NCI-H128 (cell line): ENCODE data around the gene CDC123.
"Not testable (repeated sequence)": the region's sequence is repeated elsewhere in the genome, so short reads cannot be mapped to it uniquely, and the experiment has no call there.

Experiments
- DNase-seq: peaks from one replicate; lab custom pipeline; 2025; ENCODE audit not compliant: unreplicated experiment; lab: John Stamatoyannopoulos, UW

The CDC123 gene

GRCh38 chr10:12234687-12235086, 38.7 kb downstream of the CDC123 start:
- DNase-seq: not testable (repeated sequence)

DNA sequence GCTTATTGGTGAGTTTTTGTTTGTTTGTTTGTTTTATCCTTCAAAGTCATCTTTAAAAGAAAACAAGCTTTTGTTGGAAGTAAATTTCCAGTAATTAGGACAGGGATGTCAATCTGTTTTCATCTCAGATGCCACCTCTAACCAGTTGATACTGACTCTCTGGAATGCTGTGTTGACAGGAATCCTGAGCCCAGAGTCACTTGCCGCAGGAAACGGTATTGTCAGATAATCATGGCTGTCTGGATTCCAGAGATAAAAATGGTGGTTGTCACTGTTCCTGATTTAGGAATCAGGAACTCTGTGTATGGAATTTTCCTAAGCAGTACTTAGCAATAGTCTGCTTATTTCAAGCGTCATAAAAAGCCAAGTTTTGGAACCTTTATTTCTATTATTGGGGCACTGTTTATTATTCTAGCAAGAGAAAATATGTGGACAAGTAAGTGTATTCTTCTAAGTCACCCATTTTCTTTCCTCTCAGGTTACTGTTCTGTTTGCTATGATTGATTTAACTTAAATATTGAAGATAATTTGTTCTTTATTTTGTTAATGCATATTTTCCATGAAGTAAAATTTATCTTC, 39.2 kb downstream of the CDC123 start:
- DNase-seq: no peak

- DNase-seq: no peak
These were observed 39.8 kb downstream of the CDC123 start for GRCh38 chr10:12235796-12236195.

DNA sequence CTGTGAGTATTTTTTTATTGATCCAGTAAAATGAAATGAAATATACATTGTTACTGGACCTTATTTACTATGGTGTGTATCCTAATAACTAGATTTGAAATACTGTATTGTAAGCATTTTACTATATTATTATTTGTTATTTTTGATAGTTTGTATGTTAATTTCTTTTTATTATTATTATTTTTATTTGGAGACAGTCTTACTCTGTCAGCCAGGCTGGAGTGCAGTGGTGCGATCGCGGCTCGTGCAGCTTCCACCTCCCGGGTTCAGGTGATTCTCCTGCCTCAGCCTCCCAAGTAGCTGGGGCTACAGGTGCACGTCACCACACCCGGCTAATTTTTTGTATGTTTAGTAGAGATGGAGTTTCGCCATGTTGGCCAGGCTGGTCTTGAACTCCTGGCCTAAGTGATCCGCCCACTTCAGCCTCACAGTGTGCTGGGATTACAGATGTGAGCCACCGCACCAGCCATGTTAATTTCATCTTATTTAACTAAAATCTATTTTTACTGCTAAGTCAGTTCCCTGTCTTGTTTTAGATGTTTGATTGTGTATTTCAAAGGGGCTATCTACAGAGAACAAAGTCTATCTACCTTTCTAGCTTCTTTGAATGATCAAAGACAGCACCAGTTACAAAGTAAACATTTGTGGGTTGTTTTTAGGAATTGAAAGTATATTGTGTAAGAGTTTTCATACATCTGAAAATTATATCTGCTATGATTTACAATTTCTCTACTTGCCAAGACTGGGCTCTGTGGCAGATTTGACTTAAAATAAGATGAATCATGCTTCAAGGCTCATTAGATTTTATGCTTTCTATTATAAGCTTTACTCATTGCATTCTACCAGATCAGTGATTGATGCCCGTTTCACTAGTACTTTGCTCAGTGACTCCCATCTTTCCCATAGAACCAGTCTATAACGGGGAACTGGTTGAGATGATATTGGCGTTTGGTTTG, 41.6 kb downstream of the CDC123 start:
- no peak for DNase-seq

DNA sequence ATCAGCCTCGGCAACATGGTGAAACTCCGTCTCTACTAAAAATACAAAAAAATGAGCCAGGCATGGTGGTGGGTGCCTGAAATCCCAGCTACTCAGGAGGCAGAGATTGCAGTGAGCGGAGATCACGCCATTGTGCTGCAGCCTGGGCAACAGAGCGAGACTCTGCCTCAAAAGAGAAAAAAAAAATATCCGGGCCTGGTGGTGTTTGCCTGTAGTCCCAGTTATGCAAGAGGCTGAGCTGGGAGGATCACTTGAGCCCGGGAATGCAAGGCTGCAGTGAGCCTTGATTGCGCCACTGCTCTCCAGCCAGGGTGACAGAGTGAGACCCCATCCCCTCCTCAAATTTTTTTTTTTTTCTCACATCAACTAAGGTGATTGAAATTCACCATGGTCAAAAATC, 42.8 kb downstream of the CDC123 start:
- no peak for DNase-seq

- peak; percentile 13 for DNase-seq
These were observed 46.0 kb downstream of the CDC123 start for GRCh38 chr10:12241810-12242529.

GRCh38 chr10:12243864-12244620, 48.1 kb downstream of the CDC123 start:
- DNase-seq: no peak

GRCh38 chr10:12250181-12250580, 54.2 kb downstream of the CDC123 start:
- no peak for DNase-seq

- DNase-seq: not testable (repeated sequence)
These were observed 54.7 kb downstream of the CDC123 start for GRCh38 chr10:12250702-12251101.

GRCh38 chr10:12251581-12251980, 55.6 kb downstream of the CDC123 start:
- no peak for DNase-seq

- no peak for DNase-seq
These were observed 57.0 kb downstream of the CDC123 start for GRCh38 chr10:12252882-12253546.

- no peak for DNase-seq
These were observed 59.1 kb downstream of the CDC123 start for GRCh38 chr10:12255048-12255447.

- DNase-seq: no peak
These were observed 64.0 kb downstream of the CDC123 start for GRCh38 chr10:12259988-12260387.

GRCh38 chr10:12262278-12262981, 66.4 kb downstream of the CDC123 start:
- no peak for DNase-seq

GRCh38 chr10:12264204-12264940, 68.4 kb downstream of the CDC123 start:
- peak; percentile 73 for DNase-seq

- no peak for DNase-seq
These were observed 73.1 kb downstream of the CDC123 start for GRCh38 chr10:12269056-12269455.

- DNase-seq: no peak
These were observed 75.2 kb downstream of the CDC123 start for GRCh38 chr10:12271210-12271540.

DNA sequence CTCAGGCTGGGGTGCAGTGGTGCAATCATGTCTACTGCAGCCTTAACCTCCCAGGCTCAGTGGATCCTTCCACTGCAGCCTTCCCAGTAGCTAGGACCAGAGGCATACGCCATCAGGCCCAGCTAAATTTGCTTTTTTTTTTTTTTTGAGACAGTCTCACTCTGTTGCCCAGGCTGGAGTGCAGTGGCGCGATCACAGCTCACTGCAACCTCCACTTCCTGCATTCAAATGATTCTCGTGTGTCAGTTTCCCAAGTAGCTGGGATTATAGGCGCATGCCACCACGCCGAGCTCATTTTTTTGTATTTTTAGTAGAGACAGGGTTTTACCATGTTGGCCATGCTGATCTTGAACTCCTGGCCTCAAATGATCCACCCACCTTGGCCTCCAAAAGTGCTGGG, 81.9 kb downstream of the CDC123 start:
- not testable (repeated sequence) for DNase-seq

DNA sequence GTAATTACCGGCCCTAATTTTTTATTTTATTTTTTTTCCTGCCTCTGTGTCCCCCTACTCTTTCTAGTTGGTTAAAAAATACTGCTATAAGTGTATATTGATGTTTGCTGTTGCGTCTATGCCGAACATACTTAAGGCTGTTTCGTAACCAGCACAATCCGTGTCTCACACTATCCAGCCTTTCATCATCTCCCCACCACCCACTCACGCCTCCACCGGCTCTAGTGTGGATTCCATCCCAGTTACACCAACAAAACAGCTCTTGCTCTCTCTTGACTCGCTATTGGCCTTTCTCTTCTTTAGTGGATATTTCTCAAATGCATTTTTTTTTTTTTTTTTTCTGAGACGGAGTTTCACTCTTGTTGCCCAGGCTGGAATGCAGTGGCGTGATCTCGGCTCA, 83.3 kb downstream of the CDC123 start:
- DNase-seq: no peak
